SH-SY5Y (cell line): ENCODE measurements around the gene KLHL8.

Experiments
- GATA2 ChIP-seq: IDR thresholded peaks from 2 replicates; pipeline ENCODE4 v1.6.1; 2011; ENCODE audit warnings: mild to moderate bottlenecking, low read depth, low read length
- GATA3 ChIP-seq: IDR thresholded peaks from 2 replicates; pipeline ENCODE4 v1.6.1; 2011; ENCODE audit warnings: low read depth, mild to moderate bottlenecking, low read length, moderate library complexity

KLHL8 gene

DNA sequence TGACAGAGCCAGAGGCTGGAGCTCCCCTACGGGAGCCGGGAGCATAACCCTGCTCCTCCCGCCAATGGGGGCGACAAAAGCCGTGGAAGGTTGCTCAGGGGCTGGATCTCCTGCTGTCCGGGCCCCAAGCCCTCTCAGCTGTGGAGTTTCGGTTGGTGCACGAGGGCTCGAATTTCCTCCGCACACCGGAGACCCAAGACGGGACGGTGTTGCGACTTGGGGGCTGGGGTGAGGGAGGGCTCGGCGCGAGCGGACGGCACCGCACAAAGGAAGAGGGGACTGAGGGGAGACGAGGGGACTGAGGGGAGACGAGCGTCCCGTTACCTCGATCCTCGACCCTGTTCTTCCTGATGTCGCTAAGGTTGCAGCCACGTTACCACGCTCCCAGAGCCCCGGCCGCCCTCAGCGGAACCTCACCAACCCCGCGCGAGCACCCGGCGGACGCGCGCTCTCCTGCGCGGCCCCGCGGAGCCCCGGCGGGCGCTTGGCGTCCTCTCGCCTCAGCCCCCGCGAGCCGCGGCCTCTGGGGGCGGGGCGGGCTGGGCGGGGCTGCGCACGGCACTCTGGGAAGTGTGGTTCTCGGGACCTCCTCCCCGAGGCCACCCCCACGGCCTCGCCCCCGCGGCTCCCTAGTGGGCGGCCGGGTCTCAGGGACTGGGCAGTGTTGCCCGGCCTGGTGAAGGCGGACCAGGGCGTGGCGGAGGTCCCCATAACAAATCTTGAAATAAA is at the start of gene KLHL8:
Gene KLHL8, minus strand, starts transcription at position 525 of the 729 bp plus-strand sequence. CDS start 25,079 bp downstream, outside the sequence.
- TF ChIP-seq GATA3: no peak
- no peak for TF ChIP-seq GATA2

DNA sequence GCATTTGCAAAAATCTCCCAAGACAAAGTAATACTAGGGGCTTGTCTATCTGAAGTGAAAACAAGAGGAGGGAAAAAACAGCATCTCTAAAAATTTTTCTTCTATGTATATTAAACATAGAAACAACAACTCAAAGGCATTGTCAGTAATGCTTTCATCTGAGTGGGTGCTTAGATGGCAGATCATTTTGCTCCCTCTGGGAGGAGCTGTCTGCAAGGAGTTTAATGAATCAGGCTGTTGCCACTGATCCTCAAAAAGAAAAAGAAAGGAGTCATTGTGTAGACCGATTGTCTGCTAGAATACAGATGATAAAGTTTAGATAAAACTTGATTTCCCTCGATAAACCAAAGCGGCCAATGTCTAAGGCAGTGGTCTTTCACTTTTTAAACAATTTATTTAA is 49.7 kb upstream of the KLHL8 start:
- TF ChIP-seq GATA3 (no peak), GATA2 (no peak)

DNA sequence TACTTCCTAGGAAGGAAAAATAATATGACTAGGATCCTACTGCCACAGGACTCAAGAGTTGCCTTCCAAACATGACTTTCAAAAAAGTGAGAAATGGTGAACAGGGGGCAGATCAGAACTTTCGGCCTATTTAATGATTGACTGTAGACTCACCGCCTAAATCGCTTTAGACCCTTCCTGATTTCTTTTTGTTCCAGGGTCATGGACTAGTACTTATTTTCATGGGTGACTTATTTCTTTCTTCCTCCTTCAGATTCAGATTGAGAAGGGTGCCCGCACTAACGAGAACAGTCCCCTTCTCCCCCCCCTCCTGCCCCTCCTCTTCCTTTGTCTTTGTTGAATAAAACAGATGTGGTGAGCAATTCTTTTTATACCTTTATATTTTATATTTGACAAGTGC is 48.0 kb upstream of the KLHL8 start:
- TF ChIP-seq GATA2 (no peak), GATA3 (no peak)

DNA sequence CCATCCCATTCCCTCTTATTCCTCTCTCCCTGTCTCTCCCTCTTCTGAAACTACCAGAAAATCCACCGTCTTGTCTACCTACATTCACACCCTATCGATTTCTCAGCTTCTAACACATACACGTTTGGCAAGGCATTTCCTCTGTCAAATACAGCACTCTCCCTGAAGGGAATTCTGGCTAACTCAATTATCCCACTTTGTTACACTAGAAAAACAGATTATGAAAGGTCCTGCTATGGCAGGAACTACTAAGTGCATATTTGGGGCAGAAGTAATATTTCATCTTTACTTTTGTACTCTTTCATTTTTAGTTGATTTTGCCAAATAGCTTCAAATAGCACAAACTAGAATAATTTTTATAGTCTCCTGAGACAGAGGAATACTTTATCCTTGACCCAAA is 46.6 kb upstream of the KLHL8 start:
- TF ChIP-seq GATA2: no peak
- no peak for TF ChIP-seq GATA3

DNA sequence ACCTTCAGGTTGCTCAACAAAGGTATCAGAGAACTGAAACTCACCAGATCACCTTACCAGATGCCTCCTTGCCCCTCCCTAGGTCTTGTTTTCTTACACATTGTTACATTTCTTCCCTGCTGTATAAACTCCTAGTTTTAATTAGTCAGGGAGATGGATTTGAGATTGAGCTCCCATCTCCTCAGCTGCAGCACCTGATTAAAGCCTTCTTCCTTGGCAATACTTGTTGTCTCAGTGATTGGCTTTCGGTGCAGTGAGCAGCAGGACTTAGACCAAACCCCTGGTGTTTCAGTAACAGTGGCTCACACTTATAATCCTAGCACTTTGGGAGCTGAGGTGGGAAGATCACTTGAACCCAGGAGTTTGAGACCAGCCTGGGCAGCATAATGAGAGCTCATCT is 42.5 kb upstream of the KLHL8 start:
- TF ChIP-seq GATA2 (no peak), GATA3 (no peak)

DNA sequence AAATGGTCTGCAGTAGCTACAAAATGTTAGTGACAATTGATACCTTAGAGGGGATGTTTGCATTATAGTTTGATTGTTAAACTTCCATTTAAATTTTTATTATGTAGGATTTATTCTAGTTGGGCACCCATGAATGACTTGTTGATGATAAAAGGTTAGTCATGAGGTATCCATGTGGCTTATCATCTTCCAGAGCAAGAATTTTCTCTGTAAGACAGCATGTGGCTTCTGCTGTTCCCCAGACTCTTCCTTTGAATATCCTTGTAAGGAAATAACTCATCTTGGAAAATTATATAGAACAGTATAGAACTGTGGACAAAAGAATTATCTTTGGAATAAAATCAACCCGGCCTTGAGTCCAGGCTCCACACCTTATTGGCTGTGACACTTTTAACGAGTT is 40.1 kb upstream of the KLHL8 start:
- TF ChIP-seq GATA3 (no peak), GATA2 (no peak)

DNA sequence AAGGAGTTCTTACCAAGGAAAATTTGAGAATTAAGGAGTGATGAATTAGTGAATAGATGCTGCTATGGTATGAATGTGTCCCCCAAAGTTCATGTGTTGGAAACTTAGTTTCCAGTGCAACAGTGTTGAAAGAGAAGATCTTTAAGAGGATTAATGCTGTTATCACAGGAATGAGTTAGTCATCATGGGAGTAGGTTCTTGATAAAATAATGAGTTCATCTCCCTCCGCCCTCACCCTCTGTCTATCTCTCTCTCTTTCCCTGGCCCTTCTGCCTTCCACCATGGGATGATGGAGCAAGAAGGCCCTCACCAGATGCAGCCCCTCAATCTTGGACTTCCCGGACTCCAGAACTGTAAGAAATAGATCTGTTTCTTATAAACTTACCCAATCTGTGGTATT is 38.3 kb upstream of the KLHL8 start:
- no peak for TF ChIP-seq GATA3
- TF ChIP-seq GATA2: no peak

DNA sequence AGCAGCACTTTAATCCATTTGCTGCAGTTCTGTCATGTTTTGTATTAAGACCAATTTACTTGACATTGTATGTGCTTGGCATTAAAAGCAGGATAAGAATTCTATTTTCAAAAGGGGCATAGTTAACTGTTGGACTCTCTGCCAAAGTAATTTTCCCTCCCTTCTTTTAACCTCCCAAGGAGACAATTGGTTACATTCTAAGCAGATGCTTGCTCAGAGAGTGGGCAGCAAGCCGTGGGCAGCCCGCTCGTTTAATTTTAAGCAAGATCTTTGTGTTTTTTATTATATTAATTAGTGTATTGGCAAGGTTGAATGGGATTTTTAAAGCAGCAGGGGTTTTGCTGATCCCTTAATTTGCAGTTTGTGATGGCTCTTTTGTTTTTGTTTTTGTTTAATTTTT is 37.1 kb upstream of the KLHL8 start:
- TF ChIP-seq GATA3: no peak
- no peak for TF ChIP-seq GATA2

DNA sequence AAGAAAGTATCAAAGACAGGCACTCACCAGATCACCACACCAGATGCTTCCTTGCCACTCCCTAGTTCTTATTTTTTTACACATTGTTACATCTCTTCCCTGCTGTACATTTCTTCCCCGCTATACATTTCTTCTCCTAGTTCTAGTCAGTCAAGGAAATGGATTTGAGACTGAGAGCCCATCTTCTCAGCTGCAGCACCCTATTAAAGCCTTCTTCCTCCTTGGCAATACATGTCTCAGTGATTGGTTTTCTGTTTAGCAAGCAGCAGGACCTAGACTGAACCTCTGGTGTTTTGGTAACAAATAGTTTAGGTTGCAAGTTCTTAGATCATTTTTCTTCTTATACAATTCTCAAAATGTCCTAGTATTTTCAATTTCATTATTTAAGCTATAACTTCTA is 35.3 kb upstream of the KLHL8 start:
- TF ChIP-seq GATA3 (no peak), GATA2 (no peak)

DNA sequence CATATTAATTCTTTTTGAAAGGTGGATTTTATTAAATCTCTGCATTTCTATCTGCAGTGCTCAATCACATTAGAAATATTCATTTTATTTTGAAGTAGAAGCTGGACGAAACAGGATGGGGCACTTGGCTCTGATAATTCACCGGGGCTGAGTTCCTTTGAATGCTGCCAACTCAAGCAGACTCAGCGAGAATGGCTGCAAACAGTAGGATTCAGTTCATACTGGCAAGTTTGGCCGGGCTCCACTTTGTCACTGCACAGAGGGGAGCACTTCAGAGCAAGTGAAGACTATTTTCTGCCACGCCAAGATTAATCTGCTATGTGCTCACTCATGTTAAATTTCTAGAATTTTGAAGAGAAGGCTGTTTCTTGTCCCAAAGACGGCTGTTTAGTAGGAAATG is 30.7 kb upstream of the KLHL8 start:
- TF ChIP-seq GATA2 (no peak), GATA3 (no peak)

DNA sequence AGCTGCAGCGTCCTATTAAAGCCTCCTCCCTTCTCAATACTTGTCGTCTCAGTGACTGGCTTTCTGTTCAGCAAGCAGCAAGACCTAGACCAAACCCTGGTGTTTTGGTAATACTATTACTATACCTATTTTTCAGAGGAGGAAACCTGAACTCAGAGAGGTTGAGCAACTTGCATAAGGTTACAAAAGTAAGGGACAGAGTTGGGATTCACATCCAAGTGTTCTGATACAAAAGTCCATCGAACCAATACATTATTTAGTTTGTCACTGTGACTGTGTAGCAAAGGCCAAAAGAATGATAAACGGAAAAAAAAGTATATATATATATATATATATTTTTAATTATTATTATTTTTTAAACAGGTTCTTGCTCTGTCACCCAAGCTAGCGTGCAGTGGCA is 29.9 kb upstream of the KLHL8 start:
- no peak for TF ChIP-seq GATA2
- no peak for TF ChIP-seq GATA3

DNA sequence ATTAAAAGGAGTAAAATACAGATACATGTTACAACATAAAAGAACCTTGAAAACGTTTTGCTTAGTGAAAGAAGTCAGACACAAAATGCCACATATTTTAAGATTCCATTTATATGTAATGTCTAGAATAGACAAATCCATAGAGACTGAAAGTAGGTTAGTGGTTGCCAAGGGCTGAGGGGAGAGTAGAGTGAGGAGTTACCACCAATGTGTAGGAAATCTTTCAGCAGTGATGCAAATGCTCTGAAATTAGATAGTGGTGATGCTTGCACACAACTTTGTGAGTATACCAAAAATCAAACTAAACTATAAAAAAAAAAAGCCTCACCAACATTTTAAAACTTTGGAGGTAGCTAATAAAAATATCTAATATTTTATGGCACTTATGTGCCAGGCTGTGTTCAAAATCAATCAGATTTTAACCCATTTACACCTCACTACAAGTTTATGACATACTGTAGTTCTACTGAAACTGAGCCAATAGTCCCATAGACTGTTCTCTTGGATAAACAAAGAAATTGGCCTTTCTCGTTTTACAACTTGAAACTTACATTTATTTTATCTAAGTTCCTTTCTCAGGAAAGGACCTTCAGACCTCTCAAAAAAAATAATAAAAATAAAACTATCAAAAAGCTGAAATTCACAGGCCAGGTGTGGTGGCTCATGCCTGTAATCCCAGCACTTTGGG is 29.1 kb upstream of the KLHL8 start:
- TF ChIP-seq GATA2: no peak
- no peak for TF ChIP-seq GATA3

DNA sequence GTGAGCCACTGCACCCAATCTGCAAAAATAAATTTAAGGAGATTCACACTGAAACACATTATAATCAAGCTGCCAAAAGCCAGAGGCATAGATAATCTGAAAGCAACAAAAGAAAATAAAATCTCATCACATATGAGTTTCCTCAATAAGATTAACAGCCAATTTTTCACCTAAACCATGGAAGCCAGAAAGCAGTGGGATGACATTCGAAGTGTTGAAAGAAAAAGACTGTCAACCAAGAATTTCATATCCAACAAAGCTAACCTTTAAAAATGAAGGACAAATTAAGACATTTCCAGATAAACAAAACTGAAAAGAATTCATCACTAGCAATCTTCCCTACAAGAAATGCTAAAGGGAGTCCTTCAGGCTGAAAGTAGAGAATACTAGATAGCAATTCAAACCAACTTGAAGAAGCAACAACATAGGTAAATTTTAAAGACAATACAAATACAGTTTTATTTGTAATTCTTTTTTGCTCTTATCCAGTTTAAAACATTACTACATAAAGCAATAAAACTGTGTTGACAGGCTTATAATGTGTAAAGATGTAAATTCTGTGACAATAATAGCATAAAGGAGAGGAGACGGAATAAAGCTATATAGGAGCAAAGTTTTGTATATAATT is 23.1 kb upstream of the KLHL8 start:
- TF ChIP-seq GATA3 (no peak), GATA2 (no peak)

DNA sequence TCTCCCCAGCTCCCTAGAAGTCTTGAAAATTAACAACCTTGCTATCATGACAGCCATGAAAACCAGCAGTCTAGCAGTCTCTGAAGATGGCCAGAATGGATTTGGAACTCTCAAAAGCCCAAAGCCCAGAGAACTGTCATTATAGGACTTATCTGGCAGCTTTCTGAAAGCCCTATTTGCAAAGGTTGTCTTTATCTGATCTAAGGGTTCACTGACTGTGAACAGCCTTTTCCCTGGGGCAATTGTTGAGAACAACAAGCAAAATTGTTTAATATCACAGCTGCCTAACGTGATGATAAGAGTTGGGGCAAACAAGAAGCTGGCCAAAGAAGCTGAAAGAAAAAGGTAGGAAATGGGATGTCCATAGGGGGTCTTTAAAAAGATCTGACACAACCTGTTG is 20.9 kb upstream of the KLHL8 start:
- no peak for TF ChIP-seq GATA2
- no peak for TF ChIP-seq GATA3

DNA sequence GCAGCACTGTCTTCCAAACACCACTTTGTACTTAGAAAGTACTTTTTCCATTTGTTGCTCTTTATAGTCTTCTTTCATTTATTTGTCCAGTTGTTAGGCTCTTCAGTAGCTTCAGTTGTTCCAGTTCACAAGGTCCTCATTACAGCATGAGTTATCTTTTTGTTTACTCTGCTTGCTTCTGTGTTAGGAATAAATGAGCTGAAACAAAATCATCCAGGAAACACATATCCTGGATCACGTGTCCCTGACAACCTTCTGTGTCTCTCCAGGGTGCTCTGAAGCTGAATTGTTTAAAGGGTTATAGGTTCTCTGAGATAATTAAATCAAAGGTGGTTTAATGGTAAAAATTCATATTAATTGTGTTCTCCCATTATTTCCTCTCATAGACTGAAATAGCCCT is 19.9 kb upstream of the KLHL8 start:
- TF ChIP-seq GATA3: no peak
- no peak for TF ChIP-seq GATA2

DNA sequence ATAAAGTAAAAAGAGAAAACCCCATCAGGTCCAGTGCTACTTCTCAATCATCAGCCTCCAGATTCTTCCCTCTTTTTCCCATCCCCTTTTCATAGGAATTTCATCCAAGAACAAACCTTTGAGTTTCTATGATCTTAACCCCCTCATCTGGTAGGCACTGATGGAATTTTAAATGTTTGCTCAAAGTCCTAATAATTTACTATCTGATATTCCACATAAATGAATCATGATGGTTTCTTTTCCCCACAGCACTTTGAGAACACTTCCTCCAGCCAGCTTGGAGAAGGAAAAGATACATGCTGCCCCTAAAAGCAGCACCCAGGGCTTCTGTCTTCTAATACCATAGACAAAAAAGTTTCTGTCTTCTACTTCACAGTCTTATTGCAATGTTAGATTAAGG is 19.4 kb upstream of the KLHL8 start:
- TF ChIP-seq GATA2 (no peak), GATA3 (no peak)
